NCI-H2029 treated with DMSO at 0.1 percent for 48 hours (cell line): ENCODE data around the gene NTRK2.
"Not testable (repeated sequence)": the region's sequence is repeated elsewhere in the genome, so short reads cannot be mapped to it uniquely, and the experiment has no call there.

Source experiments
- DNase-seq: peaks from one replicate; lab custom pipeline; 2025; lab: John Stamatoyannopoulos, UW

Gene NTRK2

GRCh38 chr9:85069421-85069820 is 399.9 kb downstream of the NTRK2 start:
- not testable (repeated sequence) for DNase-seq
